ENCODE measurements around the gene LY86.

The LY86 gene

GRCh38 chr6:6624269-6624990 lies 35.9 kb downstream of the LY86 start:
- no peak for DNase-seq

DNA sequence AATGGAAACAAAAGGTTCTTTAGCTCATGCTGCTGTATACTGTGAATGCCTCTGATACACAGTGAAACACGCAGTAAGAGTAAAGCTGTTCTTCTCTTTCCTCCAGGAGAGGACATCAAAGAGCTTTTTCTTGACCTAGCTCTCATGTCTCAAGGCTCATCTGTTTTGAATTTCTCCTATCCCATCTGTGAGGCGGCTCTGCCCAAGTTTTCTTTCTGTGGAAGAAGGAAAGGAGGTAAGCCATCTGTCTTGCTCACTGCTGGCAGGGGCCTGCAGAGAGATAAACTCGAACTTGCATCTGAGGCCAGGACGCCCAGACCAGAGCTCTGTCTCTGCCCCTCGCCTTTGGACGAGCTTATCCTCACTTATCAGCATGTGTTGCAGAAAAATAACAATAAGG lies 37.7 kb downstream of the LY86 start:
- DNase-seq: no peak

DNA sequence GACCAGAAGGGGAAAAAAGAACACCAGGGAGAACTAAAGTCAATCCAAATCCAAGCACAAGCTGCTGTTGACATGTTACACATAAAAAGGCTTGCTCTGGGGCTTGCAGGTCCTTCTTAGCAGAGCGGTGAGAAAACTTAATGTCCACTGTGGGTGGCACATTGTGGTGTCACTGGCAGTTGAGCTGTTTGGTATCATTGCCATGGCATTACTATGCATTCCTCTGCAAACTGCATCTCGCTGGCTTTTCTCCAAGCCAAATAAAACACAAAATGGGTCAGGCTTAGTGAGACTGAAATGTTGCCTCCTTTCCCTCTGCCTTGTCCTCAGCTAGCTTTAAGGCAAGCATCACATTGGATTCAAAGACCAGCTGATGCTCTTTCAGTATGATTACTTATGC lies 40.9 kb downstream of the LY86 start:
- no peak for DNase-seq

DNA sequence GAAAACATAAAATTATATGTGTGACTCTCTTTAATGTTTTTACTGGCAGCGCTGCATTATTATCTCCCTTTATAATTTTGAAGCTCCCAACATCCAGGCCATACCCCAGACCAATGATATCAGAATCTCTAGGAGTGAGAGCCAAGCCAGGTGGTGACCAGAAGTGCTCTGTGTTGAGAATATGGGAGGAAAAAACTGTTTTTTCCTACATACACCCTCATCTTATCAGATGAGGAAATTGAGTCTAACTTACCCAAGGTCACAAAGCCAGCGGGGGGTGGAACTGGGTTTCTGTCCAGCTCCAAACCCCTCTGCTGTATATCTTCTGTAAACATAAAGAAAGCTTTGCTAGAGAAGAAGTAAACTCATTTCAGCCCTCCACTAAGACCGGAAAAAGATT lies 42.5 kb downstream of the LY86 start:
- no peak for DNase-seq

DNA sequence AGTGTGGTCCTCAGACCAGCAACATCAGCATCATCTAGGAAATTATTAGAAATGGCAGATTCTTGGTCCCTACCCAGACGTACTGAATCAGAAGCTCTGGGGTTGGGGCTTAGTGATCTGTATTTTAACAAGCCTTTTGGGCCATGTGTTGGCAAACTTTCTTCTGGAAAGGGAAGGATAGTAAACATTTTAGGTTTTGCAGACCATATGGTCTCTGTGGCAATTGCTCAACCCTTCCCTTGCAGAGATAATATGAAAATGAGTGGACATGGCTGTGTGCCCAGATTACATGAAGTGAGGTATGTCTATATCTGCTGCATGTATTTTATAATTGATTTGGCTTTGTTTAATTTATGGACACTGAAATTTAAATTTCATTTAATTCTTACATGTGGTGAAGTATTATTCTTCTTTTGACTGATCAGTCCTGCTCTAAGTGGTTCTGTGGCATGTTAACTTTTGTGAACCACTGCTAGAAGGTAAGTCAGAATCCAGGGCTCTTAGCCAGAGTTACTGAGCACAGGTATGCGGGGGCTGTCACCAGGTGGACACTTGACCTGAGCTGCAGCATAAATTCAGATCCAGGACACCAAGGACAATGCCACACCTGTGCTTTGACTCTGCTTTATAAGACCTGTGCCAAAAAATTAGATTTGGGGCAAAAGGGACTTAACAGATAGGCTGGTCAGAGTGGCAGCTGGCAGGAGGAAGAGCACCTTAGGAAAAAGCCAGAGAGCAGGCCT lies 43.2 kb downstream of the LY86 start:
- DNase-seq: no peak

DNA sequence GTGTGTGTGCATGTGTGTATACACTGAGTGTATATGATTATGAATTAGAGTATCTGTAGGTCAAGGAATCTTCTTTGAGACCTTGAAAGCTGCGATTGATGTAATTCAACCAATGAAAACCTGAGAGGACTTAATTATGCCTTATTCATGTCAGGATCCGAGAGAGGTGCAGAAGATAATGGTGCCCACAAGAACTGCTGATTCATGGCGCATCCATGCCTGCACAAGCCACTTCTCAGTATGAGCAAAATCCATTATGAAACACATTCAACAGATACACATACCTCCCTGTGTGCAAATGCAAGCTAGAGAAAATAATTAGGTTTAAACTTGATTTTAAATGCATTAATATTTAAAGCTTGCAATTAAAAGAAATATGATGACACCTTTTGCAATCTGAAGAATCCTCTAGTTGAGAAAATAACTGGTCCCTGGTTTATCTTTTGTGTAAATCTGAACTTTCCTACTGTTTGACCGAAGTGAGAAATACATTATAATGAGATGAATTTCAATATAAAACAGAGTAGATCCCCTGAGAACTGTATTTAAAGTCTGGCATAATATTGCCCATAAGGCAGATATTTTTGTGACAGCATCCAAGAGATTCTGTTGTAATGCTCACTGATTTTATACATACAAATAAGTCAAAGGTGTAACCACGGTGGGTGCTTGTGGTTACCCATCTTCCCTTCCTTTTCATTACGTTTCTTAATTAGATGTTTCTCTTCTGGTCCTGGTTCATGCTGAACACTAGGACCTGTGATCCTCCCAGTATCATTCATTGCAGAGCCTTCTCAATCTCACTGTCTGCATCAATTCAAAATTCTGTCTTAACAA lies 45.6 kb downstream of the LY86 start:
- DNase-seq: no peak

DNA sequence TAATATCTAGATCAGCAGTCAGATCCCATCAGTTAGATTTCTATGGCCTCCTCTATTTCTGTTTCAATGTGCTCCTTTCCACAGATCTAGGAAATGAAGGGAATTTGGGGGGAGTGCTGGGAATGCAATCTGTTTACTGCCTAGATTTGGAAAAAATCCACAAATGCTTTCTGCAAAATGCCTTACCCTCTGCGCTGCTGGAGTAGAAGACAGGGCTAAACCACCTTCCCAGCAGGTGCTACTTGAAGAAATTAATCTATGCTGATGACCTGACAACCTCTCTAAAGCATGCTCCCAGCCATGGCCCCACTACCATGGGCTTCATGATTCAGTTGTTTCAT lies 46.2 kb downstream of the LY86 start:
- no peak for DNase-seq

DNA sequence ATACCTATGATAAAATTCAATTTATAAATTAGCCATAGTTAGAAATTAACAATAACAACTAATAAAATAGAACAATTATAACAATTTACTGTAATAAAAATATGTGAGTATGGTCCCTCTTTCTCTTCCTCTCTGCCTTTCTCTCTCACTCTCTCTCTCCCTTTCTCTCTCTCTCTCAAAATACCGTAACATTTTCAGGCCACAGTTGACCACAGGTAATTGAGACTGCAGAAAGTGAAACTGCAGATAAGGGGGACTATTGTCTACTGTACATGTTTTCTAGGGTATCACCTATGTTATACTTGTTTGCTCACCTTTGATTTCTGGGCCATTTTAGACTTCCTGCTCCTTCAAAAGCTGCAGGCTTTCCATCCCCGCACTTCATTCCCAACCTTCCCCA lies 46.8 kb downstream of the LY86 start:
- no peak for DNase-seq

DNA sequence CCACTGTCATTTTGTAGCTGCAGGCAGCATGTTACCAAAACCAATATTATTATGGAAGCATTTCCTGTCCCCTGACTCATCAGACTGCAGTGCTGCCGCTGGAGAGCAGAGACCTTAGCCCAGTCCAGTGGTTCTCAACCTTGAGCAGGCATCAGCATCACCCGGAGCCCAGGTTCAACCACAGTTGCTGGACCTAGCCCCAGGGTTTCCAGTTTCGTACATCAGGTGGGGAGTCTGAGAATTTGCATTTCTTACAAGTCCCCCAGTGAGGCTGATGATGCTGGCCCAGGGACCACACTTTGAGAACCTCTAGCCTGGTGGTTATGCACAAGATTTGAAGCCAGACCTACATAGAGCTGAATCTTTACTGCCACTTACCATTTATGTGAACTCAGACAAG lies 47.3 kb downstream of the LY86 start:
- no peak for DNase-seq

- no peak for DNase-seq
These were observed 51.1 kb downstream of the LY86 start for GRCh38 chr6:6639572-6639971.

DNA sequence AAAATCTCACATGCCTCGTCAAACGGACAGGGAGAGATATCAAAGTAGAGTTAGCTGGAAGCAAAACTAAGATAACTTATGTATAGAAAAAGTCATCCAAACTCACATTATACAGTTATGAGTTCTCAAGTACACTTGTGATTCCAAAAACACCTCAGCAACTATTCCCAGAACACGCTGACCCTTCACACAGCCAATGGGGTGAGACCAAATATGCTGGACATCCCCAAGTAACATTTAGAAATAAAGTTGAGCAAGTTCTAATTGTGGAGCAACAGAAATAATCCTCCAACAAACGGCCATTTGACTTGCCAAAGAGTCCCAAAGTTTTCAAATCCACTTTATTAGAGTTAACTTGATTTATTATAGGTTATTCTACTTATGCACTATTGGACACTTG lies 52.4 kb downstream of the LY86 start:
- DNase-seq: no peak

DNA sequence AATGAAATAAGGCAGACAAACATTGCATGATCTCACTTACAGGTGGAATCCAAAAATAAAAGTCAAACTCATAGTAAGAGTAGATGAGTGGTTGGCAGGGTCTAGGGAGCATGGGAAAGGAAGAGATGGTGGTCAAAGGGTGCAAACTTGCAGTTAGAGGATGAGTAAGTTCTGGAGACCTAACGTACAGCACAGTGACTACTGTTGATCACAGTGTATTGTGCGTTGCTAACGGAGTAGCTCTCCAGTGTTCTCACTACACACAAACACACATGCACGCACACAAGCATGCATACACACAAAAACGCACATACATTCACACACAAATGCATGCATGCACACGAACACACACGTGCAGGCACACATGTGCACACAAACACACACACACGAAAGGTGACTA lies 54.9 kb downstream of the LY86 start:
- no peak for DNase-seq

- no peak for DNase-seq
These were observed 56.9 kb downstream of the LY86 start for GRCh38 chr6:6645261-6645917.

- no peak for DNase-seq
These were observed 57.9 kb downstream of the LY86 start for GRCh38 chr6:6646384-6646783.

DNA sequence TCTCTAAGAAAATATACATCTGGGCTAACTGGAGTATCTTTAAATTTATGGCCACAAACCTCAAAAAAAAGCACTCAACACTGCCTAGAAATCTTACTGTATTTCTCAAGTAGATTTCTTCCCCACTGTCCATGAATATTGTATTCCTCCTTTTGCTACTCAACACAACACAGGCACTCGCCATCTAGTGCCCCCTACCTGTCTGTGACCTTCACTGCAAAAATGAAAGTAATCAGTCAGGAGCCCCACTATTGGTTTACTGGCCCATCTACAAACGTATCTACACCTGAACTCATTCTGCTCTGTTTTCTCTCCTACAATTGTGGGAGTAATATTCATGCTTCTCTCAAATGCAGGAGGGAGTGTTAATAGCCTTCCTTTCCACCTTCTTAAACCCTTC lies 58.3 kb downstream of the LY86 start:
- DNase-seq: no peak

DNA sequence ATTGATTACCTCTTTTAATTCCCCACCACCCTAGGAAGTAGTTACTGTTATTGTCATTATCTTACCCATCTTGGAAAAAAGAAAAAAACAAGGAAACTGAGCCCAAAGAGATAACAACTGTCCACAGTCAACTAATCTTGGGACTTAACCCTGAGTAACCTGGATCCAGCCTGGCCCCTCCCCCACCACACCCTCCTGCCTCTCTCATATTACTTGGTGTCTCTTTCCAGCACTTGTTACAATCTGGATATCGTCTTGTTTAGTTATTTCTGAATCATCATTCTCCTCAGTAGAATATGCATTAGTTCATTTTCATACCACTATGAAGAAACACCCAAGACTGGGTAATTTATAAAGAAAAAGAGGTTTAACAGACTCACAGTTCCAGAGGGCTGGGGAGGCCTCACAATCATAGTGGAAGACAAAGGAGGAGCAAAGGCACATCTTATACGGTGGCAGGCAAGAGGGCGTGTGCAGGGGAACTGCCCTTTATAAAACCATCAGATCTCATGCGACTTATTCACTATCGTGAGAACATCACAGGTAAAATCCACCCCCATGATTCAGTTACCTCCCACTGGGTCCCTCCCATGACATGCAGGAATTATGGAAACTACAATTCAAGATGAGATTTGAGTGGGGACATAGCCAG lies 60.3 kb downstream of the LY86 start:
- DNase-seq: no peak

DNA sequence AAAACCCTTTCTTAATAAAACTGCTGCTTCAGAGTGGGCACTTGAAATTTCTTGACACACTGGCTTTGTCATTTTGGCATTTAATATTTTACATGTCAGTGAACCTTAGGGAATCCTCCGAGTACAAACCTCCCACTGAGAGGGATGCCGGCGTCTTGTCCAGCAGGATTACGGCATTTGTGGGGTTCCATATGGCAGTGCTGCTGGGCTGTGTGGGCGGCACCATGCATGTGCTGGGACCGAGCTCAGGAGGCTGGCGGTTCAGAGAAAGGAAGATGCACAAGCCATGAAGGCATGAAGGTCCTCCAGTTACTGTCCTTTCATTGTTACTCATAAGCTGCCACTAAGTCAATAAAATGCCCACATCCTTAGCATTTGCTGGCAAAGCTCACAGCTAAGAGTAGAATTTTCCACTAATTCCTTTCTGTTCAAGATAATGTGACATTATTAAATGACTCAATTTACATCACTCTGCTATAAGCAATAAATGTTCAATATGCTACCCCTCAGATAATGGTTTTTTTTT lies 61.4 kb downstream of the LY86 start:
- no peak for DNase-seq

- no peak for DNase-seq
These were observed 62.3 kb downstream of the LY86 start for GRCh38 chr6:6650839-6651238.

DNA sequence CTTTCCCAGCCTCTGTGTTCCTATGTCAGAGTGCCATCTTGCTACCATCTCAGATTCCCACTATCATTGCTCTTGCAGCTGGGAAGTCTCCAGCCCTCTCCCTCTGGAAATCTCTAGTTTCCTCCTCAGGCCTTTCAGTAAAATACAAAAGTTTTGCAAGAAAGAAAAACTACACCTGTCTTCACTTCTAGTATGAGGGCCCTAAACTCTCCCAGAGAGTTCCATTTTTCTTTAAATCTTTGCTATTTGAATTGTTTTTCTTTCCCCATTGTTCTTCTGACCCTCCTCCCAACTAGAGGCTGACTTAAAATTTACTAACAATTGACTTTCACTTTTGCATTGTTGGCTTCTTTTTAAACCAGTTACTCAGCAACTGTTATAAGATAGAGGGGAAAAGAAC lies 62.8 kb downstream of the LY86 start:
- DNase-seq: no peak

DNA sequence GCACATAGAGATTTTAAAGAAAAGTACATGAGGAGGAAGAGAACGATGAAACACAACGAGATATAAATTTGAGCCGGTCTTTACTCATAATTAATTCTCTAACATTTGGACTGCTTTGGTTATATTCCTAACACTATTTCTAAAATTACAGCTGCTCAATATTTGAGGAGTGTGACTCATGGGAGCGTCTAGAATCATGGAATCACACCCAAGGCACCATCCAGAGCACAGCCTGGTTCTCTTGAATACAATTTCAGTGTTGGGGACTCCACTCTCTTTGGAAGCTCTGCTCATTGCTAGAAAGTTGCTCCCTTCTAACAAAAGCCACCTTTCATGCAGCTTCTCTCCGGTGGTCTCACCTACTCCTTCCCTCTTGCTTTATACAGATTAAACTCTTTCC lies 64.4 kb downstream of the LY86 start:
- no peak for DNase-seq

DNA sequence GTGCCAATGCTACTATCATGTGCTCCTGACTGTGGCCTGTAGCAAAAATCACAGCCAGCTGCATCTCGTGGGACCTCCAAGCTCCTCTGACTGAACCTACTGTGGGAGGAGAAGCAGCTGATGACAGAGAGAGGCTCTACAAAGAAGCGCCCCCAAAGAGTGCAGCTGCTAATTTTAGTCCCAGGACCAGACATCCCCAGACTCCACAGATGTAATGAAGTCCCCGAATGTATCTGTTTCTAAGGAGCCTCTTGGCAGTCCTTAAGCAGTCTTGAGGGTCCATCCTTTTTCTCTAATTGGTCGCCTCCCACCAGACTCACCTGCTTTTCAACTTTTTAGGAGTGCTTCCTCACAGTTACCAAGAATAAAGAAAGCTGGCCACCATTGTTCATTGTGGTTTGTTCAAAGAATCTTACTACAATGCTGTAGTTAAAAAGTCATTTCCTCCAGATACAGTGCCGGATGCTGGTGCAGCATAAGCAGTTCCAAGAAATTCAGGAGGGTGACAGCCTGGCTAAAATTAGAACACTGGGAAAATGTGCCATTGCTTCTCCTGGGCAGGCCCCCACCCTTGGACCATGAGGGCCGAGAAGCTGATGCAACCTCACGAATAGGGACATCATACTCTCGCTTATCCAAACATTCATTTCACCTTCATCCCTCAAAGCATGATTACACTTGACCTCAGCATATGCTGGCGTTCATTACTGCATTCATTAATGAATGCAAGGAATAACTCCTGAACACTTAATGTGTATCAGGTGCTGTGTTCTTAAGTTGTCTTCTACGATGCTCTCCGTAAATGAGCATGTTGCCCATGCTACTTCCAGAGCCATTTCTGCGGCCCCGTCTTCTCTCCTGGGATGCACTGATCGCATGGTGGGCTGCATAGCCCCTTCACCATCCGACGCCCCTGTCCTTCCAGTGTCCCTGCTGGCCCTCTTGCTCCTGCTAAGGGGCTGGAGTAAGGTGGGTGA lies 66.4 kb downstream of the LY86 start:
- peak; percentile 29 for DNase-seq
